Measurements from ENCODE around the gene ROM1.

GRCh38 chr11:62612366-62613290 lies at the start of gene ROM1, which contains the start of gene EML3:
- TF ChIP-seq CTCF (IDR thresholded peaks at IDR 0.05; ENCODE audit: low read length) (peak; percentile 89), EZH2 (optimal IDR thresholded peaks at IDR 0.05; ENCODE audit: low read depth, low read length) (no peak)

All from MM.1S (cell line).